Measurements from ENCODE around the gene SHC3.

DNA sequence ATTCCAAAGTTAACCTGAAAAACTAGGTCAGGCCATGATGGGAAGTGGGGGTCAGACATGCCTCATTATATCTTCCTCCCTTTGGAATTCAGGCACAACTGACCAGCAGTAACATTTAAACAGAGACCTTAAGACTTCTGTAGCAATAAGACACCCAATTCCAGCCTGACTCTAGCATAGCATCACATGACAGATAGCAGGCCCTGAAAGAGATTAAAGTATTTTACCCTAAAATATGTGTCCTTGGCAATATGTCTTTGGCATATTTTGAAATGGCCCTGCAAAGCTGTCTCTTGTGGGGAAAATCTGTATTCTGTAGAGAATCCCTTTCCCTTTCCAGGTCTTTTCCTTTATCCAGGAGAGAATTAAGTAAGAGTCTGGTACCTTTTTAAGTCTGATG, 153.1 kb downstream of the SHC3 start:
- TF ChIP-seq, protein P1, sequence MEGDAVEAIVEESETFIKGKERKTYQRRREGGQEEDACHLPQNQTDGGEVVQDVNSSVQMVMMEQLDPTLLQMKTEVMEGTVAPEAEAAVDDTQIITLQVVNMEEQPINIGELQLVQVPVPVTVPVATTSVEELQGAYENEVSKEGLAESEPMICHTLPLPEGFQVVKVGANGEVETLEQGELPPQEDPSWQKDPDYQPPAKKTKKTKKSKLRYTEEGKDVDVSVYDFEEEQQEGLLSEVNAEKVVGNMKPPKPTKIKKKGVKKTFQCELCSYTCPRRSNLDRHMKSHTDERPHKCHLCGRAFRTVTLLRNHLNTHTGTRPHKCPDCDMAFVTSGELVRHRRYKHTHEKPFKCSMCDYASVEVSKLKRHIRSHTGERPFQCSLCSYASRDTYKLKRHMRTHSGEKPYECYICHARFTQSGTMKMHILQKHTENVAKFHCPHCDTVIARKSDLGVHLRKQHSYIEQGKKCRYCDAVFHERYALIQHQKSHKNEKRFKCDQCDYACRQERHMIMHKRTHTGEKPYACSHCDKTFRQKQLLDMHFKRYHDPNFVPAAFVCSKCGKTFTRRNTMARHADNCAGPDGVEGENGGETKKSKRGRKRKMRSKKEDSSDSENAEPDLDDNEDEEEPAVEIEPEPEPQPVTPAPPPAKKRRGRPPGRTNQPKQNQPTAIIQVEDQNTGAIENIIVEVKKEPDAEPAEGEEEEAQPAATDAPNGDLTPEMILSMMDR (IDR thresholded peaks at IDR 0.05) = no peak
- peak in 1 of 2 donors; percentile 11 for TF ChIP-seq EP300 (IDR thresholded peaks at IDR 0.05)
- no peak for TF ChIP-seq POLR2A (IDR thresholded peaks at IDR 0.05)
